ENCODE results near the gene IFITM5.
A peak's percentile ranks its signal among the peaks of the same experiment; 100 is the strongest.

IFITM5 gene

GRCh38 chr11:251550-251949, 47.8 kb downstream of the IFITM5 start:
- POLR2A ChIA-PET, result interaction anchor here (0.6 kb wide), 1 partner anchor 9 kb away, joined by 4 read pairs; no protein-coding TSS in a partner anchor
- Histone ChIP-seq H3K27me3 (replicated peaks in 2 of 5; ENCODE audit: control insufficient read depth in 4 of 5, insufficient read depth in 5 of 5, low read length in 4 of 5) (no peaks in the 10 kb centered on the region), H3K9me3 (ENCODE audit: control extremely low read depth in 1 of 5, control insufficient read depth in 4 of 5, insufficient read depth in 2 of 5, low read depth in 1 of 5, low read length in 4 of 5) (no peaks in the 10 kb centered on the region), H3K4me1 (ENCODE audit: control extremely low read depth in 1 of 4, control insufficient read depth in 4 of 4, insufficient read depth in 4 of 4, low read length in 3 of 4) (peaks cover 0 to 2% (median 0%) of the 10 kb centered on the region in 4 experiments), H3K27ac (ENCODE audit: insufficient read depth in 1 of 2, low read depth in 1 of 2, low read length in 2 of 2, poor library complexity in 1 of 2, severe bottlenecking in 2 of 2) (no peak overlapping the region), H3K4me3 (ENCODE audit: control insufficient read depth in 1 of 7, extremely low read depth in 1 of 7, insufficient read depth in 4 of 7, low read depth in 2 of 7, low read length in 6 of 7) (no peak overlapping the region), H3K36me3 (ENCODE audit: control insufficient read depth in 4 of 4, insufficient read depth in 4 of 4, low read length in 3 of 4) (peaks cover 15 to 73% (median 56%) of the 10 kb centered on the region in 4 experiments)
- CTCF ChIA-PET, result interaction anchor here (0.8 to 5.1 kb wide), 25 partner anchors 9 to 200 kb away, joined by 3 to 61 read pairs (median 5); partner anchors contain the start of genes NLRP6 and PSMD13
- DNase-seq, result peak in 2 of 3 donors; percentile 11 to 36
- 95% methylated on average over 9 of the region's 10 CpGs for WGBS (ENCODE audit: insufficient coverage)

GRCh38 chr11:250740-251299, 48.5 kb downstream of the IFITM5 start:
- Histone ChIP-seq H3K27me3 (replicated peaks in 2 of 5; ENCODE audit: control insufficient read depth in 4 of 5, insufficient read depth in 5 of 5, low read length in 4 of 5) (no peaks in the 10 kb centered on the region), H3K36me3 (ENCODE audit: control insufficient read depth in 4 of 4, insufficient read depth in 4 of 4, low read length in 3 of 4) (peaks cover 15 to 80% (median 62%) of the 10 kb centered on the region in 4 experiments), H3K4me1 (ENCODE audit: control extremely low read depth in 1 of 4, control insufficient read depth in 4 of 4, insufficient read depth in 4 of 4, low read length in 3 of 4) (no peaks in the 10 kb centered on the region), H3K4me3 (ENCODE audit: control insufficient read depth in 1 of 7, extremely low read depth in 1 of 7, insufficient read depth in 4 of 7, low read depth in 2 of 7, low read length in 6 of 7) (no peak overlapping the region), H3K27ac (ENCODE audit: insufficient read depth in 1 of 2, low read depth in 1 of 2, low read length in 2 of 2, poor library complexity in 1 of 2, severe bottlenecking in 2 of 2) (peak overlapping the region in 1 of 2 experiments; percentile 27), H3K9me3 (ENCODE audit: control extremely low read depth in 1 of 5, control insufficient read depth in 4 of 5, insufficient read depth in 2 of 5, low read depth in 1 of 5, low read length in 4 of 5) (no peaks in the 10 kb centered on the region)
- 81% methylated on average over 10 of the region's 10 CpGs for WGBS (ENCODE audit: insufficient coverage)
- DNase-seq, result peak; percentile 52 to 78 (median 69)
- CTCF ChIA-PET, result interaction anchor here (0.8 to 5.1 kb wide), 31 partner anchors 10 to 214 kb away, joined by 3 to 61 read pairs (median 5); partner anchors contain the start of genes NLRP6 and PSMD13
- POLR2A ChIA-PET, result interaction anchor here (0.7 kb wide), 1 partner anchor 44 kb away, joined by 4 read pairs; the partner anchor contains the start of genes BET1L and RIC8A

GRCh38 chr11:250274-250673, 49.1 kb downstream of the IFITM5 start:
- Histone ChIP-seq H3K4me3 (ENCODE audit: control insufficient read depth in 1 of 7, extremely low read depth in 1 of 7, insufficient read depth in 4 of 7, low read depth in 2 of 7, low read length in 6 of 7) (no peak overlapping the region), H3K9me3 (ENCODE audit: control extremely low read depth in 1 of 5, control insufficient read depth in 4 of 5, insufficient read depth in 2 of 5, low read depth in 1 of 5, low read length in 4 of 5) (no peaks in the 10 kb centered on the region), H3K27me3 (replicated peaks in 2 of 5; ENCODE audit: control insufficient read depth in 4 of 5, insufficient read depth in 5 of 5, low read length in 4 of 5) (no peaks in the 10 kb centered on the region), H3K27ac (ENCODE audit: insufficient read depth in 1 of 2, low read depth in 1 of 2, low read length in 2 of 2, poor library complexity in 1 of 2, severe bottlenecking in 2 of 2) (no peak overlapping the region), H3K4me1 (ENCODE audit: control extremely low read depth in 1 of 4, control insufficient read depth in 4 of 4, insufficient read depth in 4 of 4, low read length in 3 of 4) (no peaks in the 10 kb centered on the region), H3K36me3 (ENCODE audit: control insufficient read depth in 4 of 4, insufficient read depth in 4 of 4, low read length in 3 of 4) (peaks cover 16 to 86% (median 67%) of the 10 kb centered on the region in 4 experiments)
- 91% methylated on average over 2 of the region's 5 CpGs for WGBS (ENCODE audit: insufficient coverage)
- DNase-seq, result no peak
- ChIA-PET CTCF (interaction anchor here (0.8 to 5.1 kb wide), 27 partner anchors 10 to 215 kb away, joined by 3 to 61 read pairs (median 5); partner anchors contain the start of genes NLRP6 and PSMD13), POLR2A (interaction anchor here (0.7 kb wide), 1 partner anchor 43 kb away, joined by 4 read pairs; the partner anchor contains the start of genes BET1L and RIC8A)

- peaks cover 17 to 95% (median 74%) of the 10 kb centered on the region in 4 experiments for H3K36me3 ChIP-seq (ENCODE audit: control insufficient read depth in 4 of 4, insufficient read depth in 4 of 4, low read length in 3 of 4)
- no peak overlapping the region for H3K4me3 ChIP-seq (ENCODE audit: control insufficient read depth in 1 of 7, extremely low read depth in 1 of 7, insufficient read depth in 4 of 7, low read depth in 2 of 7, low read length in 6 of 7)
- no peaks in the 10 kb centered on the region for H3K27me3 ChIP-seq (replicated peaks in 2 of 5; ENCODE audit: control insufficient read depth in 4 of 5, insufficient read depth in 5 of 5, low read length in 4 of 5)
- WGBS (ENCODE audit: insufficient coverage), result 100% methylated on average over 6 of the region's 8 CpGs
- H3K27ac ChIP-seq (ENCODE audit: insufficient read depth in 1 of 2, low read depth in 1 of 2, low read length in 2 of 2, poor library complexity in 1 of 2, severe bottlenecking in 2 of 2), result no peak overlapping the region
- H3K4me1 ChIP-seq (ENCODE audit: control extremely low read depth in 1 of 4, control insufficient read depth in 4 of 4, insufficient read depth in 4 of 4, low read length in 3 of 4), result no peaks in the 10 kb centered on the region
- no peak for DNase-seq
- CTCF ChIA-PET, result interaction anchor here (1.0 to 5.1 kb wide), 8 partner anchors 8 to 147 kb away, joined by 3 to 61 read pairs (median 13); partner anchors contain the start of gene PSMD13
- POLR2A ChIA-PET, result no interaction called here
- no peaks in the 10 kb centered on the region for H3K9me3 ChIP-seq (ENCODE audit: control extremely low read depth in 1 of 5, control insufficient read depth in 4 of 5, insufficient read depth in 2 of 5, low read depth in 1 of 5, low read length in 4 of 5)
Measured at GRCh38 chr11:249062-249461, 50.3 kb downstream of the IFITM5 start.

All from common myeloid progenitor, CD34-positive (primary cell).